Measurements from ENCODE around the gene TBCD.

- no peak for TF ChIP-seq CTCF (IDR thresholded peaks at IDR 0.05; ENCODE audit: low read length)
- TF ChIP-seq EZH2 (optimal IDR thresholded peaks at IDR 0.05; ENCODE audit: low read depth, low read length) = no peak
- no peak for TF ChIP-seq EZH2phosphoT487 (IDR thresholded peaks at IDR 0.05; ENCODE audit: low read length)
These were observed 218.2 kb downstream of the TBCD start for GRCh38 chr17:82970067-82970466.
